Peyer's patch (tissue), 4 donors: Measurements from ENCODE around the gene C1GALT1. TPM values are rescaled to one million over a fixed set of nuclear protein-coding genes. Genes with fewer than 3 reads are reported as not detected.

ENCODE experiments used
- DNase-seq, 3 donors: peaks; one replicate each; pipeline ENCODE4 v3.0.0-alpha.2; 2017 to 2019
- H3K27ac ChIP-seq, 4 donors: fragments of 200-600 bp; sonication (generic); one replicate each; pipeline ENCODE4 v1.5.1; 2016 to 2019
- H3K27me3 ChIP-seq, 2 donors: fragments of 200-600 bp; sonication (generic); one replicate each; pipeline ENCODE4 v1.5.1; 2019
- H3K36me3 ChIP-seq, 3 donors: fragments of 200-600 bp; sonication (generic); one replicate each; pipeline ENCODE4 v1.5.1; 2016 to 2019
- H3K4me1 ChIP-seq, 4 donors: fragments of 200-600 bp; sonication (generic); one replicate each; pipeline ENCODE4 v1.5.1; 2016 to 2019
- H3K4me3 ChIP-seq, 4 donors: fragments of 200-600 bp; sonication (generic); 1 replicate in 3 of 4; 2 replicates in 1 of 4; pipeline ENCODE4 v1.5.1; 2016 to 2019; ENCODE audit warnings: mild to moderate bottlenecking in 1 of 4
- H3K9me3 ChIP-seq, 4 donors: fragments of 200-600 bp; sonication (generic); one replicate each; pipeline ENCODE4 v1.5.1; 2016 to 2019; ENCODE audit warnings: mild to moderate bottlenecking in 1 of 4
- POLR2A ChIP-seq, 2 donors: fragments of 450-650 bp; IDR thresholded peaks; one replicate each; pipeline ENCODE4 v1.5.1; 2017; ENCODE audit warnings: antibody characterized with exemption in 2 of 2, mild to moderate bottlenecking in 2 of 2, moderate library complexity in 2 of 2
- total RNA-seq, 4 donors: library from RNA; depleted of rRNA; stranded (reverse); fragments of >200 nt; gene quantifications; one replicate each; pipeline ENCODE4 v1.1.0, GENCODE V29; 2016
- TF ChIP-seq, protein P1 (sequence below), 6 experiments: fragments of 450-650 bp in 4 of 6; fragments of 200-600 bp in 2 of 6; sonication (generic) in 1 of 6; IDR thresholded peaks; one replicate each; pipeline ENCODE4 v1.5.1; 2017 to 2019; ENCODE audit warnings: antibody characterized with exemption in 6 of 6, mild to moderate bottlenecking in 3 of 6, moderate library complexity in 1 of 6

C1GALT1 gene
- total RNA-seq, 4 donors from 2014 or later: 23.1 to 63.3 (median 34.8) TPM

GRCh38 chr7:7164591-7164990 lies 17.8 kb upstream of the C1GALT1 start:
- Histone ChIP-seq H3K27ac (no peak overlapping the region), H3K4me3 (no peak overlapping the region), H3K36me3 (no peaks in the 10 kb centered on the region), H3K9me3 (no peaks in the 10 kb centered on the region), H3K4me1 (no peaks in the 10 kb centered on the region), H3K27me3 (no peaks in the 10 kb centered on the region)
- DNase-seq: no peak
- TF ChIP-seq, protein P1, sequence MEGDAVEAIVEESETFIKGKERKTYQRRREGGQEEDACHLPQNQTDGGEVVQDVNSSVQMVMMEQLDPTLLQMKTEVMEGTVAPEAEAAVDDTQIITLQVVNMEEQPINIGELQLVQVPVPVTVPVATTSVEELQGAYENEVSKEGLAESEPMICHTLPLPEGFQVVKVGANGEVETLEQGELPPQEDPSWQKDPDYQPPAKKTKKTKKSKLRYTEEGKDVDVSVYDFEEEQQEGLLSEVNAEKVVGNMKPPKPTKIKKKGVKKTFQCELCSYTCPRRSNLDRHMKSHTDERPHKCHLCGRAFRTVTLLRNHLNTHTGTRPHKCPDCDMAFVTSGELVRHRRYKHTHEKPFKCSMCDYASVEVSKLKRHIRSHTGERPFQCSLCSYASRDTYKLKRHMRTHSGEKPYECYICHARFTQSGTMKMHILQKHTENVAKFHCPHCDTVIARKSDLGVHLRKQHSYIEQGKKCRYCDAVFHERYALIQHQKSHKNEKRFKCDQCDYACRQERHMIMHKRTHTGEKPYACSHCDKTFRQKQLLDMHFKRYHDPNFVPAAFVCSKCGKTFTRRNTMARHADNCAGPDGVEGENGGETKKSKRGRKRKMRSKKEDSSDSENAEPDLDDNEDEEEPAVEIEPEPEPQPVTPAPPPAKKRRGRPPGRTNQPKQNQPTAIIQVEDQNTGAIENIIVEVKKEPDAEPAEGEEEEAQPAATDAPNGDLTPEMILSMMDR (IDR thresholded peaks at IDR 0.05): no peak
- TF ChIP-seq POLR2A (IDR thresholded peaks at IDR 0.05): no peak

DNA sequence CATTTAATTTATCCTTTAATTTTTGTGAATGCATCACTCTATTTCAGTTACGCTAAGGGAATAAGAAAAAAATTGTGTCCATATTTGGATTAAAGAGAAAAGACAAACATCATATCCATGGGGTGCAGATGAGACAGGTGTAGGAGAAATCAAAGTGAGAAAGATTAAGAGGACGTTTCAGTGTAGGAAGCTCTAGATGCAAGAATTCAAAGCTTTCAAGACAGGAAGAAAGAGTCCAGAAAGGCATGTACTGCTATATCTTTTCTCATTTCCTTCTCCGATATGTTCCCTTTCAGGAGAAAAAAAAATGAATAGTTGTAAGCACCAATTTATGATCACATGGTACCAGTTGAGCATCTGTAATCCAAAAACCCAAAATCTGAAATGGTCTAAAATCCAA lies 17.0 kb upstream of the C1GALT1 start:
- H3K27me3 ChIP-seq: no peaks in the 10 kb centered on the region
- no peaks in the 10 kb centered on the region for H3K36me3 ChIP-seq
- no peak overlapping the region for H3K27ac ChIP-seq
- DNase-seq: no peak
- H3K4me3 ChIP-seq: no peak overlapping the region
- TF ChIP-seq, protein P1 (IDR thresholded peaks at IDR 0.05): no peak
- TF ChIP-seq POLR2A (IDR thresholded peaks at IDR 0.05): no peak
- no peaks in the 10 kb centered on the region for H3K9me3 ChIP-seq
- H3K4me1 ChIP-seq: no peaks in the 10 kb centered on the region

DNA sequence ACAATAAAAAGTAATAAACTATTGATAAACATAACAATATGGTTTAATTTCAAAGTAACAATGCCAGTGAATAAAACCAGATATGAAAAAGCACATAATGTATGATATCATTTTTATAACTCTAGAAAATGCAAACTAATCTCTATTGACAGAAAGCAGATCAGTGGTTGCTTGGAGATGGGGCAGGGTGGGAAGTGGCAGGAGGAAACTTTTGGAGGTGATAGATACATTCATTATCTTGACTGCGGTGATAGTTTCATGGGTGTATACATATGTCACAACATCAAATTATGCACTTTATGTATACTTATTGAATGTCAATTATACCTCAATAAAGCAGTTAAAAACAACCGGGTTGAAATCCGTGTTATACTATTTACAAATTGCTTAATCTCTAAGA lies 16.0 kb upstream of the C1GALT1 start:
- Histone ChIP-seq H3K9me3 (no peaks in the 10 kb centered on the region), H3K4me3 (no peak overlapping the region), H3K36me3 (no peaks in the 10 kb centered on the region), H3K4me1 (no peaks in the 10 kb centered on the region), H3K27ac (no peak overlapping the region), H3K27me3 (no peaks in the 10 kb centered on the region)
- TF ChIP-seq, protein P1 (IDR thresholded peaks at IDR 0.05): no peak
- no peak for TF ChIP-seq POLR2A (IDR thresholded peaks at IDR 0.05)
- DNase-seq: no peak

DNA sequence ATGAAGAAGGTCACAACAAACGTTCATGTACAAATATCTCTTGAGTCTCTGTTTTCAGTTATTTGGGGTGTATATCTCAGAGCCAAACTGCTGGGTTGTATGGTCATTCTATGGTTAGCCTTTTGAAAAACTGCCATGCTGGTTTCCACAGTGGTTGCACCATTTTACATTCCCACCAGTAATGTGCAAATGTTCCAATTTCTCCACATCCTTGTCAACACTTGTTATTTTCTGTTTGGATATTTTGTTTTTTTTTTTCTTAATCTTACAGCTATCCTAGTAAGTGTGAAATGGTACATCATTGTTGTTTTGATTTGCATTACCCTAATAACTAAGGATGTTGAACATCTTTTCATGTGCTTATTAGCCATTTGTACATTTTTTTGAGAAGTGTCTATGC lies 13.0 kb upstream of the C1GALT1 start:
- no peaks in the 10 kb centered on the region for H3K36me3 ChIP-seq
- H3K27me3 ChIP-seq: no peaks in the 10 kb centered on the region
- no peaks in the 10 kb centered on the region for H3K9me3 ChIP-seq
- no peak overlapping the region for H3K27ac ChIP-seq
- DNase-seq: no peak
- no peaks in the 10 kb centered on the region for H3K4me1 ChIP-seq
- H3K4me3 ChIP-seq: no peak overlapping the region
- TF ChIP-seq, protein P1 (IDR thresholded peaks at IDR 0.05): no peak
- TF ChIP-seq POLR2A (IDR thresholded peaks at IDR 0.05): no peak

DNA sequence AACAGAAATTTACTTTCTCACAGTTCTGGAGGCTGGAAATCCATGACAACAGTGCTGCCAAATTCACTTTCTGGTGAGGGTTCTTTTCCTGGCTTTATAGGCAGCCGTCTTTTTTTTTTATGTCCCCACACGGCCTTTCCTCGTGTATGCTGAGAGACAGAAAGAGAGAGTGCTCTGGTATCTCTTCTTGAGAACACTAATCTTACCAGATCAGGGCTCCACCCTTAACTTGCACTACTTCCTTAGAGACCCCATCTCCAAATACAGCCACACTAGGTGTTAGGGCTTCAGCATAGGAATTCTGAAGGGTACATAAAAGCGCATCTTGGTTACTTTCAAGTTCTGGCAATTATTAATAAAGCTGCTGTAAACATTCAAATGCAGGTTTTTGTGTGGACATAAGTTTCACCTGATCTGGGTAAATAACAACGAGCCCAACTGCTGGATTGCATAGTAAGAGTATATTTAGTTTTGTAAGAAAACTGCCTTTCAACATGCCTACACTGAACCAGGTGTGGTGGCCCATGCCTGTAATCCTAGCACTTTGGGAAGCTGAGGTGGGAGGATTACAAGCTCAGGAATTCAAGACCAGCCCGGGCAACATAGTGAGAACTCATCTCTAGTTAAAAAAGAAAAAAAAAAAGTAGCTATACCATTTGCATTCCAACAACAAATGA lies 8.2 kb upstream of the C1GALT1 start:
- DNase-seq: no peak
- Histone ChIP-seq H3K4me3 (no peak overlapping the region), H3K9me3 (no peaks in the 10 kb centered on the region), H3K27ac (no peak overlapping the region), H3K4me1 (no peaks in the 10 kb centered on the region), H3K27me3 (no peaks in the 10 kb centered on the region), H3K36me3 (no peaks in the 10 kb centered on the region)
- TF ChIP-seq, protein P1 (IDR thresholded peaks at IDR 0.05): no peak
- TF ChIP-seq POLR2A (IDR thresholded peaks at IDR 0.05): no peak
